ENCODE results near the gene COL5A1.

Gene COL5A1

DNA sequence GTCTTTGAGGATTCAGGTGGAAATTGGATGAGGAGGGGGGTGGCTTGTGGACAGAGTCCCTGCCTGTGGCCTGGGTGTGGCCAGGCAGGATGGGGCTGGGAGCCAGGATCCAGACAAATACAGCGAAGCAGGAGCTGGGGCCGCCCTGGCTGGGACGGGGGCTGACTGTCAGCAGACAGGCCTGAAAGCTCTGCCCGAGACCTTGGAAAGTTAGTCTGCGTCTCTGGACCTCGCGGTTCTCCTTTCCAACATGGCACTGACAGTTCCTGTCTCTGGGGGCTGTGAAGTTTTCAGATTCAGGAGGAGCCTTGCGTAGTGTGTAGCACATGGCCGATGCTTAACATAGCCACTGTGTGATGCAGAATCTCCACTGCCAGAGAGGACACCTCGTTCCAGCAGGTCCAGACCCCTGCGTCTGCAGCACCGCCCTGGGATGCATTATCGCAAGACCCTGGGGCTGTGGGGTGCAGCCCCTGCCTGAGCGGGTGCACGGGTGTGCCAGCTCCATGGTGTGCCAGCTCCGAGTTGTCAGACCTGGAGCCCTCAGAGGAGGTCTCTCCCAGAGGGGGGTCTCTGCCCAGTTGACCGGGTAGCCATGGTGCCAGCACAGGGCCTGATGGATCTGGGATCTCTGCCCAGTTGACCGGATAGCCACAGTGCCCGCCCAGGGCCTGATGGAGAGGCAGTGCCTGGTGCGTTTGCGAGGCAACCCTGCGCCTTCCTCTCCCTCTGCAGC lies 89.3 kb downstream of the COL5A1 start:
- DNase-seq, result no peak

- DNase-seq, result no peak
Measured at GRCh38 chr9:134731497-134732391, 90.1 kb downstream of the COL5A1 start.

DNA sequence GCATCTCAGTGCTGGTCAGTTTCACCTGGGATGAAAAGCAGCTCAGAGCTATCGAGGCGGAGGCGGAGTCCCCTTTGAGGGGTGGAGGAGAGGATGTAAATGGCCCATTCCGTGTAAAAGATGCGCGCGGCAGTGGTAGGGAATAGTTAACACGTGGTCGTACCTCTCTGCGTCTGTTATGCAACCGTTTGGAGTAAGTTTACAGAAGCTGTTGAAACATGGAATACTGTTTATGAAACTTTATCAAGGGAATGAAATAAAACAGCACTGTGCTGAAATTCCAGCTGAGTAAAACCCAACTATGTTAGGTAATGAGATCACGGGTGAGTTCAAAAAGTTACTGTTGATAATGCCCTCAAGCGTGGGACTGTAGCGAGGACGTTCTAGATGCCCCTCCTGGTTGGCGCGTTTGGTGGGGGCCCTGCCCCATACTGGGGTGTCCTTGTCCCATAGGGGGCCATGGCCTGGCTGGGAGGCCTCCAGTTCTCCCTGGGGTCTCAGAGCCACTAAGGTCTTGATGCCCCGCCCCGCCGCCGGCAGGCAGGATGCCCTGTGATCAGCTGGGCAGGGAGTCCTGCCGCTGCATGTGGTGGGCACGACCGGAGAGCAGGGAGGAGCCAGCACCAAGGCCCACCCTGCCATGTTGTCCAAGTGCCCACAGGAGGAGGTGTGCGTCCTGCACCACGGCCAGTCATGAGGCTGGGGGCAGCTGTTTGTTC lies 90.9 kb downstream of the COL5A1 start:
- DNase-seq, result no peak

DNA sequence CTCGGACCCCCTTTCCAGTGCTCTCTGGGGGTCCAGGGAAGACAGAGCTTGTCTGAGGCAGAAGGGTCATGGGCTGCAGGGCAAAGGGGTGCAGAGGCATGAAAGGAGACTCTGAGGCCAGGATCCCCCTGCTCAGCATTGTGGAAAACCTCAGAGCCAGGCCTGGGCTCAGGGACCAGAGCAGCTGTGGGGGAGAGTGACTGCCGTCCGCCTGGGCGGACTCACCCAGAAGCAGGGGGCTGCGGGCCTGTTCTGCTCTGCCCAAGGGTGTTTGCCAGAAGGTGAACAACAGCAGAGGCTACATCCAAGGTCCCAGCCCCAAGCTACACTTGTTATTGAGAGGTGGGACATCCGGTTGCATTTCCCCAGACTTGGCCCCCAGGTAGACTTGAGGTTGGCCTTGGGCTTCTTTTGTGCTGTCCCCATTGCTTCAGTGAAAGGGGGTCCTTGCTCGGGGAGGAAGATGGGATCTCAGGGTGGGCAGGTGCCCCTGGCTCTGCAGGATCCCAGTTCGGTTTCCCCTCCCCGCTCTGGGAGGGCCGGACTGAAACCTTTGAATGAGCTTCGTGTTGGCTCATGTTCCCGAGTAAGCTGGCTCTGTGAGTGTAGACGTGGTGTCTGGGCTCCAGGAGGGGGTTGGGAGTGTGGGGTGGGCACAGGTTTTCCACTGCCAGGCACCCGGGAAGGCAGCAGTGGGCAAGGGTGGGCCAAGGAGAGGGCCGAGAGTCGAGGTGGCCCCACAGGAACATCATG lies 92.1 kb downstream of the COL5A1 start:
- DNase-seq, result no peak

DNA sequence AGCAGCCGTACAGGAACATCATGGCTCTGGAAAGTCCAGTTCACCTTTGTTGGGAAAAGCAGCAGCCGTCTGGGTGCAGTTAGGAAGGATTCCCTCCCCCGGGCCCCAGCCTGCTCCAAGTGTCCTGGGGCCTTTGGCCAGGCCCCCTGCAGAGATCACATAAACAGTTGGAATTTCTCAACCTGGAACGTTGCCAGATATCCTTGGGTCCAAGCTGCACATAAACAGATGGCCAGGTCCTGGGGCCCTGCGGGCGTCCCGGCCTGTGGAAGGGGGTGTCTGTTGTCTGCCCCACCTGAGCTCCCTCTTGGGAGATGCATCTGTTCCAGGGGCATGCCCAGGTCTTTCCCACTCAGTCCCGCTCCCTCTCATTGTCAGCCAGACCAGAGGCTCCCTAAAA lies 92.7 kb downstream of the COL5A1 start:
- DNase-seq, result no peak

- no peak for DNase-seq
Measured at GRCh38 chr9:134735441-134736175, 94.0 kb downstream of the COL5A1 start.

- DNase-seq, result no peak
Measured at GRCh38 chr9:134736791-134737497, 95.3 kb downstream of the COL5A1 start.

DNA sequence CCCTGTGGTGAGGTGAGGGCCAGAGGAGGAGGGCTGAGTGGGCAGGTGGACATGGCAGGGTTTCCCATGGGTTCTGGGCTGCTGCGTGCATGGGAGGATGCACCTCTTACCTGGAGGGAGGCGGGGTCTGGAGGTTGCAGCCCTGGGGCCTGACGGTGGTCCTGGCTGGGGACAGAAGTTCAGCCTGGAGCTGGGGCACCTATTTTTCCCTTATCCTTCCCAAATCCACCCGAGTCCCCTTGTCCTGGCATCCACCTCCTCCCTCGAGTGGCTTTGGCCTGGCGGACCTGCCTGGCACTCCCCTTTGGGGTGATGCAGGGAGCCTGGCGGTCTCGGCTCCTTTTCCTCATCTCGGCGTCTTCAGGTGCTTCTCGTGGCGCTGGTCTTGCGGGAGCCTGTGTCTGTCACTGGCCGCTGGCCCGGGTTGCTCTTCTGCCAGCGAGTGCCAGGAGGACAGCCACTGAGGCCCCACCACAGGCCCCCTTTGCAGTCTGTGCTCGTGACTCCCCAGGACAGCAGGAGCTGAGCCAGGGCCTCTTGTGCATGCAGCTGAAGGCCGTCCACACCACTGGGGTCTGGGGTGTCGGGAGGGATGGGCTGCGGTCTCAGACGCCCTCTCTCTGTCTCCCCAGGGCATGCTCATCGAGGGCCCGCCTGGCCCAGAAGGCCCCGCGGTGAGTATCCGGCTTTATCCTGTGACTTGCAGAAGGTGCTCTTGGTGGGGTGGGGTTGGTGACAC lies 96.4 kb downstream of the COL5A1 start:
- DNase-seq, result no peak

DNA sequence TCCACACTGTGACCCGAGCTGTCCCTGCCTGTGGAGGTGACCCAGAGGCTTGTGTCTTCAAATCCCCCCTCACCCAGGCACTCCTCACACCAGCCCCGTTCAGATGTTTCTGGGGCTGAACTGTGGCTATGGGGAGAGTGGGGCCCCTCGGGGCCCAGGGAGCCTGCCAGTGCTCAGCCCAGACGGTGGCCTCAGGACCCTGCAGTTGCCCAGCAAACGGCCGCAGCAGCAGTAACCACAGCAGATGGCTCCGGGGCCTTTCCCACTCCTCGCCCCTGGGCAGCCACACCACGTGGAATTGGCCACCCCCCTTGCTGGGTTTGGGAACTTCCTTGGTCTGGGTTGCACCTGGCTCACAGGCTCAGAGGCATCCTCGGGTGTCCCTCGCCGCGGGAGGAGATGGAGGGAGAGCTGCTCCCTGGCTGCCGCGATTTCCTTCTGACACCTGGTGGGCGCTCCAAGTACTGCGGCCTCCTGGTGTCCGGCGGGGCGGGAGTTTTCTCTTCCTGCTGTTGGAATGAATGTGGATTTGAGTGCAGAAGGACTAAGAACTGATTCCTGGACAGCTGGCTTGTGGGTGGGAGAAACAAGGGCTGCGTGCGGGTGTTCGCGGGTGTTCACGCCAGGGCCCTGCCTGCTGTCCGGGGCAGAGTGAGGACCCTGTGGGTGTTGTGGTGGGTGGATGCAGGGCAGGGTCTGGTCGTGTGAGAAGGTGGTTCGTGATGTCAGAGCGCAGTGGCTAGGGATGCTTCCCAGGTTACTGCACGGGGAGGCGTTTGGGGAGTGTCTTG lies 97.5 kb downstream of the COL5A1 start:
- no peak for DNase-seq

GRCh38 chr9:134739660-134739968 lies 98.0 kb downstream of the COL5A1 start:
- DNase-seq, result no peak

GRCh38 chr9:134740071-134740470 lies 98.5 kb downstream of the COL5A1 start:
- no peak for DNase-seq

DNA sequence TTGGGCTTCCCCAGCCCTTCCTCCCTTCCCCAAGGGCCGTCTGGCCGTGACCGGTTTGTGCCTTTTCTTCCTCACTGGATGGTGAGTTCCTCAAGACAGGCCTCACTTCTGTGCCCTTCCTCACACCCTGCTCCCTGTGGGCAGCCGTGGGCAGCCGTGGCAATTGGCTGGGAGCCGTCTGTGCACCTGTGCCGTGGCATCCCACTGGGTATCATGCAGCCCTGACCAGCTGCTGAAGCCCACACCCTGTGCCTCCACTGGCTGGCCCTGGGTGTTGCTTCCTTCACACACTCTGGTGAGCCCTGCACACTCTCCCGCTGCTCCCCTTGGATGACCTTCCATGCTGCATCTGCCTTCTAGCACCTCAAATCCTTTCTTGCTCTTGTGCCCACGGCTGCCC lies 100.2 kb downstream of the COL5A1 start:
- DNase-seq, result no peak

DNA sequence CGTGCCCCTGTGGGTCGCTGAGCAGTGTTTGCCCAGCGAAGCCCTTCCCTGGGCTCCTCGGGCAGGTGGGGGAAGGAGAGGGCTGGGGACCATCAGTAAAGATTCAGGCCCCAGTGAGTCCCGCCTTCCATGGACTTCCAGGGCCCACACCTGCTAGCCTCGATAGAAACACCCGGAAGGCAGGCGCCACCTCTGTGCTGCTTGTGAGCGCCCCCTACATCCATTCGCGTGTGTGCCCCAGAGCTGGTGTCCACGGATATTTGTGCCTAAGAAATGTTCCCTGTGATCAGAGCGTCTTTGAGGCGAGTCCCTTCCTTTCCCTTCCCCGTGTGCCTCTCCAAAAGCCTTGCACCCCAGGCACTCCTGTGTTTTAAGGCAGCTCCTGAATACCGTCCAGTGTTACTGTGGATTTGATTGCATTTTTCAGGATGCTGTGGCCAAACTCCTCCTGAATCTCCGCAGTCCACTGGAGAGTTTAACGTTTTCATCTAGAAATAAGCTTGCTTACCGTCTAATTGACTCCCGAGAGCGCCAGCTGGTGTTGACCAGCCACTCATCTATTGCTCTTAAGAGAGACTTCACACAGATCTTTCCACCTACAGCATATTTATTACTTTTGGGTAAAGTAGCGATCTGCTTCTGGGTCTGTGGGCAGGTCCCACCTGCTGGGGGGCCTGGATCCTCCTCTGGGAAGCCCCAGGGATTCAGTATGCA lies 101.4 kb downstream of the COL5A1 start:
- no peak for DNase-seq

DNA sequence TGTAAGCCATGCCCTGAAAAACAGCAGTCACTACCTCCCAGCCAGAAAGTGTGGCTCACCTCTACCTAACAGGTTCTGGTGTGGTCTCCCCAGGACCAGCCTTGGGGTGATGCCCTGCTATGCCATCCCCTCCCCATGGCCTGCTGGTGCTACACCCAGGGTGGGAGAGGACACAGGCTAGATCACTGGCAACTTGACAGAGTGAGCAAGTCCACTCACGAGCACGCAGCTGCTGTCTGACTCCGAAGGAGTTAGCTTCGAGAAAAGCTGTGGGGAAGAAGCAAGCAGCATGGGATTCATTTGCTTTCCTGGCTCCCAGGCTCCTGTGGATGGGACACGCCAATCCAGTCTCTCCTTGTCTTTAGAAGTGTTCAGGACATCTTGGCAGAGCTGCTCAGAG lies 102.2 kb downstream of the COL5A1 start:
- no peak for DNase-seq

- DNase-seq, result no peak
Measured at GRCh38 chr9:134744385-134745295, 103.0 kb downstream of the COL5A1 start.

DNA sequence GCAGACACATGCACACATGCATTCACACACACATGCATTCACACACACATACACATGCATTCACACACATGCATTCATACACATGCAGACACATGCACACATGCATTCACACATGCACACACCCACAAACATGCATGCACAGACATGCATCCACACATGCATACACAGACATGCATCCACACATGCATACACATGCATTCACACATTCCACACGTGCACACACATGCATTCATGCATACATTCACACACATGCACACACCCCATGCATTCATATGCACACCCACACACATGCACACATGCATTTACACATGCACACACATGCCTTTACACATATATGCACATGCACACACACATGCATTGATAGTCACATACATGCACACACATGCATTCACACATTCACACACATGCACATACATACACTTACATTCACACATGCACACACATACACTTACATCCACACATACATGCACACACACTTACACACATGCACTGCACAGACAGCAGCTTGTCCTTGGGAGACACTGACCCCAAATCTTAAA lies 106.4 kb downstream of the COL5A1 start:
- no peak for DNase-seq

- no peak for DNase-seq
Measured at GRCh38 chr9:134748591-134748990, 107.0 kb downstream of the COL5A1 start.

Measured in NCI-H2081 (cell line).